H1 (cell line): ENCODE results near the gene LTF. TPM values are rescaled to one million over a fixed set of nuclear protein-coding genes. Genes with fewer than 3 reads are reported as not detected.

Experiments used
- CTCF ChIA-PET: fragments of 300-600 bp; sonication (Branson Sonifier 250); formaldehyde crosslinking; loops from one replicate; lab custom pipeline; 2021; ENCODE audit not compliant: partially characterized antibody; lab: Charles Lee
- POLR2A ChIA-PET: fragments of 300-600 bp; sonication (Branson Sonifier 250); formaldehyde crosslinking; loops from one replicate; lab custom pipeline; 2021; ENCODE audit warnings: inconsistent platforms; ENCODE audit not compliant: partially characterized antibody; lab: Charles Lee
- DNase-seq, 2 experiments: peaks; one replicate each; pipeline versions ENCODE4 v3.0.0 to v3.0.0-alpha.2; 2010 to 2022; ENCODE audit warnings: low spot score in 2 of 2, low read depth in 1 of 2, mixed read lengths in 1 of 2
- FAIRE-seq: peaks from 2 replicates; lab custom pipeline; 2011; peaks lifted over from hg19 to GRCh38; lab: Jason Lieb, UNC
- H2AFZ ChIP-seq: 2 replicates; pipeline ENCODE4 v1.8.1; 2012; ENCODE audit warnings: low read length, inconsistent platforms
- H2AK5ac ChIP-seq: 2 replicates; pipeline ENCODE4 v1.6.1; 2013; ENCODE audit warnings: low read depth, low read length
- H2BK120ac ChIP-seq: replicated peaks from 2 replicates; pipeline ENCODE3; 2013; ENCODE audit warnings: low read depth, low read length, inconsistent platforms
- H2BK12ac ChIP-seq: 2 replicates; pipeline ENCODE4 v1.6.1; 2013; ENCODE audit warnings: low read depth, low read length
- H2BK15ac ChIP-seq: 2 replicates; pipeline ENCODE4 v1.6.1; 2013; ENCODE audit warnings: low read length
- H2BK20ac ChIP-seq: 2 replicates; pipeline ENCODE4 v1.6.1; 2013; ENCODE audit warnings: low read length
- H2BK5ac ChIP-seq: 2 replicates; pipeline ENCODE4 v1.6.1; 2013; ENCODE audit warnings: low read depth, low read length
- H3K14ac ChIP-seq: 2 replicates; pipeline ENCODE4 v1.6.1; 2013; ENCODE audit warnings: inconsistent platforms; ENCODE audit not compliant: insufficient read length
- H3K18ac ChIP-seq: 2 replicates; pipeline ENCODE4 v1.6.1; 2013; ENCODE audit warnings: low read length; ENCODE audit errors: extremely low read depth
- H3K23ac ChIP-seq: 2 replicates; pipeline ENCODE4 v1.6.1; 2013; ENCODE audit warnings: inconsistent platforms; ENCODE audit not compliant: insufficient read length
- H3K23me2 ChIP-seq: 2 replicates; pipeline ENCODE4 v1.6.1; 2013; ENCODE audit warnings: low read depth, low read length
- H3K27ac ChIP-seq: 2 replicates; pipeline ENCODE4 v1.6.1; 2011; ENCODE audit warnings: low read depth, low read length, inconsistent platforms
- H3K27me3 ChIP-seq, 4 experiments: replicated peaks in 1 of 4; 1 replicate in 1 of 4; 2 replicates in 3 of 4; pipeline versions ENCODE4 v1.6.1 to v1.8.1; 2011 to 2013; ENCODE audit warnings: low read length in 3 of 4, mild to moderate bottlenecking in 3 of 4, inconsistent platforms in 2 of 4, mixed read lengths in 2 of 4, moderate library complexity in 1 of 4; ENCODE audit not compliant: control insufficient read depth in 3 of 4, insufficient read depth in 3 of 4; ENCODE audit errors: extremely low read depth in 1 of 4
- H3K36me3 ChIP-seq, 4 experiments: 2 replicates each; pipeline versions ENCODE4 v1.6.1 to v1.8.1; 2011 to 2013; ENCODE audit warnings: mild to moderate bottlenecking in 4 of 4, low read length in 3 of 4, moderate library complexity in 2 of 4, control low read depth in 1 of 4, inconsistent platforms in 1 of 4; ENCODE audit not compliant: insufficient read depth in 4 of 4, control insufficient read depth in 2 of 4
- H3K4ac ChIP-seq: replicated peaks from 2 replicates; pipeline ENCODE3; 2013; ENCODE audit warnings: low read length, low read depth, mixed read lengths, inconsistent platforms; ENCODE audit not compliant: insufficient read length
- H3K4me1 ChIP-seq, 4 experiments: replicated peaks in 1 of 4; 1 replicate in 1 of 4; 2 replicates in 3 of 4; pipeline versions ENCODE4 v1.6.1 to v1.8.1; 2011 to 2013; ENCODE audit warnings: low read length in 3 of 4, inconsistent platforms in 2 of 4, mixed read lengths in 1 of 4; ENCODE audit not compliant: insufficient read depth in 4 of 4, control insufficient read depth in 3 of 4
- H3K4me2 ChIP-seq, 2 experiments: 2 replicates each; pipeline versions ENCODE4 v1.6.1 to v1.8.1; 2011 to 2013; ENCODE audit warnings: low read depth in 2 of 2, low read length in 2 of 2, control low read depth in 1 of 2, inconsistent platforms in 1 of 2, mild to moderate bottlenecking in 1 of 2; ENCODE audit not compliant: insufficient read depth in 1 of 2
- H3K4me3 ChIP-seq, 4 experiments: fragments of 200-600, 300-600 bp in 1 of 4; sonication (generic), shearing (Covaris generic), sonication (Bioruptor Twin) in 1 of 4; 2 replicates each; pipeline versions ENCODE4 v1.5.1 to v1.8.1; 2011 to 2016; ENCODE audit warnings: low read length in 4 of 4, low read depth in 3 of 4, control low read depth in 2 of 4, inconsistent platforms in 2 of 4, mild to moderate bottlenecking in 2 of 4, mixed read lengths in 1 of 4, moderate library complexity in 1 of 4; ENCODE audit not compliant: insufficient read depth in 2 of 4; ENCODE audit errors: extremely low read depth in 1 of 4
- H3K56ac ChIP-seq: replicated peaks from 2 replicates; pipeline ENCODE3; 2013; ENCODE audit warnings: low read depth, mild to moderate bottlenecking, mixed read lengths, low read length, inconsistent platforms; ENCODE audit not compliant: insufficient read length
- H3K79me1 ChIP-seq: 2 replicates; pipeline ENCODE4 v1.6.1; 2013; ENCODE audit warnings: low read depth, low read length, control low read depth
- H3K79me2 ChIP-seq, 2 experiments: 2 replicates each; pipeline versions ENCODE4 v1.6.1 to v1.8.1; 2012 to 2013; ENCODE audit warnings: low read length in 2 of 2, mild to moderate bottlenecking in 2 of 2, inconsistent platforms in 1 of 2; ENCODE audit not compliant: insufficient read depth in 2 of 2, control insufficient read depth in 1 of 2
- H3K9ac ChIP-seq, 4 experiments: replicated peaks in 1 of 4; 1 replicate in 1 of 4; 2 replicates in 3 of 4; pipeline versions ENCODE4 v1.6.1 to v1.8.1; 2011 to 2013; ENCODE audit warnings: low read depth in 3 of 4, low read length in 3 of 4, control low read depth in 2 of 4, mild to moderate bottlenecking in 2 of 4, moderate library complexity in 2 of 4, inconsistent platforms in 1 of 4; ENCODE audit errors: extremely low read depth in 1 of 4
- H3K9me3 ChIP-seq, 2 experiments: 2 replicates each; pipeline versions ENCODE4 v1.6.1 to v1.8.1; 2012 to 2013; ENCODE audit warnings: mild to moderate bottlenecking in 2 of 2, moderate library complexity in 2 of 2, control low read depth in 1 of 2, inconsistent platforms in 1 of 2, low read depth in 1 of 2, low read length in 1 of 2, mixed read lengths in 1 of 2; ENCODE audit not compliant: insufficient read depth in 2 of 2
- H4K20me1 ChIP-seq, 2 experiments: replicated peaks in 1 of 2; 2 replicates each; pipeline versions ENCODE3 to v1.8.1; 2011 to 2013; ENCODE audit warnings: inconsistent platforms in 2 of 2, low read length in 2 of 2, mild to moderate bottlenecking in 1 of 2; ENCODE audit not compliant: insufficient read depth in 2 of 2, control insufficient read depth in 1 of 2
- H4K5ac ChIP-seq: 2 replicates; pipeline ENCODE4 v1.6.1; 2013; ENCODE audit warnings: low read length, low read depth, mixed read lengths, inconsistent platforms; ENCODE audit not compliant: insufficient read length
- H4K8ac ChIP-seq: 2 replicates; pipeline ENCODE4 v1.8.0; 2013; ENCODE audit warnings: mild to moderate bottlenecking, moderate library complexity, low read length, inconsistent platforms; ENCODE audit not compliant: insufficient read depth; ENCODE audit errors: extremely low read depth
- H4K91ac ChIP-seq: replicated peaks from 2 replicates; pipeline ENCODE3; 2013; ENCODE audit warnings: low read length, mixed read lengths, inconsistent platforms; ENCODE audit not compliant: insufficient read length
- ASH2L ChIP-seq: fragments of 200-600, 300-600 bp; sonication (generic); IDR thresholded peaks from one replicate; pipeline ENCODE4 v1.7.1; 2017; ENCODE audit warnings: low read length
- BCL11A ChIP-seq, 2 experiments: IDR thresholded peaks; one replicate each; pipeline ENCODE4 v1.6.1; 2011; ENCODE audit warnings: low read depth in 2 of 2, low read length in 2 of 2, mild to moderate bottlenecking in 2 of 2
- CTCF ChIP-seq, 3 experiments: IDR thresholded peaks; 1 replicate in 2 of 3; 2 replicates in 1 of 3; pipeline versions ENCODE4 v1.5.1 to v1.6.1; 2011; ENCODE audit warnings: low read length in 3 of 3, mild to moderate bottlenecking in 3 of 3, inconsistent platforms in 2 of 3, low read depth in 1 of 3, moderate library complexity in 1 of 3; ENCODE audit not compliant: insufficient read depth in 1 of 3; ENCODE audit errors: control extremely low read depth in 1 of 3
- GABPA ChIP-seq: IDR thresholded peaks from 2 replicates; pipeline ENCODE4 v1.6.1; 2011; ENCODE audit warnings: mild to moderate bottlenecking, low read length, moderate library complexity, borderline replicate concordance; ENCODE audit not compliant: insufficient read depth
- GTF2F1 ChIP-seq: IDR thresholded peaks from 2 replicates; pipeline ENCODE4 v1.6.1; 2012; ENCODE audit warnings: low read depth, low read length, improper control_type of control experiment, borderline replicate concordance
- KDM1A ChIP-seq: fragments of 200-600, 300-600 bp; sonication (generic); IDR thresholded peaks from 2 replicates; pipeline ENCODE4 v1.7.1; 2016; ENCODE audit warnings: mild to moderate bottlenecking, low read length, borderline replicate concordance
- NRF1 ChIP-seq: IDR thresholded peaks from 2 replicates; pipeline ENCODE4 v1.6.1; 2011; ENCODE audit warnings: mild to moderate bottlenecking, low read depth, low read length, improper control_type of control experiment
- POLR2A ChIP-seq, 2 experiments: IDR thresholded peaks; 1 replicate in 1 of 2; 2 replicates in 1 of 2; pipeline ENCODE4 v1.6.1; 2011; ENCODE audit warnings: low read depth in 2 of 2, low read length in 2 of 2, mild to moderate bottlenecking in 2 of 2; ENCODE audit errors: control extremely low read depth in 1 of 2
- POLR2AphosphoS5 ChIP-seq: IDR thresholded peaks from 2 replicates; pipeline ENCODE4 v1.6.1; 2011; ENCODE audit warnings: low read depth, low read length
- RNF2 ChIP-seq: fragments of 200-900, 300-1000 bp; sonication (generic); IDR thresholded peaks from 2 replicates; pipeline ENCODE4 v1.7.1; 2016; ENCODE audit warnings: borderline replicate concordance, low read depth, mild to moderate bottlenecking, antibody characterized with exemption, low read length; ENCODE audit not compliant: poor library complexity, severe bottlenecking; ENCODE audit errors: missing control alignments
- SP1 ChIP-seq: IDR thresholded peaks from 2 replicates; pipeline ENCODE4 v1.6.1; 2011; ENCODE audit warnings: low read depth, low read length
- TAF1 ChIP-seq: IDR thresholded peaks from 2 replicates; pipeline ENCODE4 v1.6.1; 2011; ENCODE audit warnings: mild to moderate bottlenecking, low read depth, low read length
- YY1 ChIP-seq: IDR thresholded peaks from 2 replicates; pipeline ENCODE4 v1.6.1; 2011; ENCODE audit warnings: low read depth, mild to moderate bottlenecking, low read length
- WGBS, 2 experiments: shearing (Covaris generic) in 1 of 2; methylation state at CpG; one replicate each; pipeline versions ENCODE4 v1.1.6 to v1.1.7; 2013 to 2015; ENCODE audit warnings: low lambda C conversion rate in 2 of 2, mixed read lengths in 2 of 2, inconsistent platforms in 1 of 2, low coverage in 1 of 2, missing lambda C conversion rate in 1 of 2; ENCODE audit not compliant: insufficient replicate concordance in 2 of 2, insufficient coverage in 1 of 2, insufficient read length in 1 of 2; ENCODE audit errors: extremely low coverage in 1 of 2, missing lambda C conversion rate in 1 of 2; 5-methylcytosine and 5-hydroxymethylcytosine counted together
- polyA plus RNA-seq, 7 experiments: library from polyadenylated mRNA; depleted of rRNA in 3 of 7; stranded (reverse) in 5 of 7; unstranded in 2 of 7; fragments of >200 nt in 5 of 7; fragments of 200-250 nt in 2 of 7; gene quantifications; 1 replicate in 5 of 7; 2 replicates in 1 of 7; 4 replicates in 1 of 7; pipeline versions ENCODE4 v1.2.1 to v1.2.3, GENCODE V29; 2011 to 2013; ENCODE audit warnings: missing spikeins in 2 of 7, mixed read lengths in 2 of 7
- total RNA-seq: library from RNA; stranded (reverse); fragmentation: NEBNext Ultra II Directional; extraction: Animal tissue kit (Norgen Biotek cat#: 25700); gene quantifications from 2 replicates; pipeline ENCODE4 v1.2.1, GENCODE V29; 2021

Gene LTF
- total and polyA plus RNA-seq, 2 of the 8 experiments (the other 6 are each of a cell fraction or from before 2014, with no cell fraction given): 0.23 to 0.99 TPM

GRCh38 chr3:46420931-46421330 is 43.8 kb downstream of the LTF start:
- CTCF ChIA-PET: interaction anchor here (1.8 kb wide), 1 partner anchor 206 kb away, joined by 4 read pairs; no protein-coding TSS in a partner anchor
- H2AFZ ChIP-seq: no peak overlapping the region
- TF ChIP-seq TAF1 (no peak), CTCF (IDR thresholded peaks at IDR 0.05; ENCODE audit: control extremely low read depth in 1 of 3, insufficient read depth in 1 of 3, low read depth in 1 of 3, low read length in 3 of 3) (no peak), SP1 (no peak), POLR2A (IDR thresholded peaks at IDR 0.05; ENCODE audit: control extremely low read depth in 1 of 2, low read depth in 2 of 2, low read length in 2 of 2) (no peak), YY1 (no peak), GTF2F1 (no peak), NRF1 (no peak), GABPA (no peak), RNF2 (no peak), POLR2AphosphoS5 (no peak), KDM1A (no peak), ASH2L (no peak), BCL11A (IDR thresholded peaks at IDR 0.05; ENCODE audit: low read depth in 2 of 2, low read length in 2 of 2) (no peak)

More at GRCh38 chr3:46420931-46421330, 43.8 kb downstream of the LTF start:
- H2BK12ac ChIP-seq: no peak overlapping the region
- no peaks in the 10 kb centered on the region for H3K27me3 ChIP-seq
- no peak overlapping the region for H3K23ac ChIP-seq
- H3K18ac ChIP-seq: no peak overlapping the region
- H3K14ac ChIP-seq: no peak overlapping the region
- H2AK5ac ChIP-seq: no peak overlapping the region
- H3K4me1 ChIP-seq: peaks cover 0 to 6% (median 5%) of the 10 kb centered on the region in 4 experiments; a peak in 4 of 7 replicates
- no peak overlapping the region for H4K91ac ChIP-seq
- H4K5ac ChIP-seq: no peak overlapping the region
- H3K4me2 ChIP-seq: no peak overlapping the region
- no peak for FAIRE-seq
- H3K4me3 ChIP-seq: no peak overlapping the region
- H3K36me3 ChIP-seq: no peaks in the 10 kb centered on the region
- H3K56ac ChIP-seq: no peak overlapping the region
- H3K23me2 ChIP-seq: no peaks in the 10 kb centered on the region
- 78% methylated on average over 2 of the region's 2 CpGs; no CpG with 5 or more reads in 1 of the 2 experiments for WGBS, 2 experiments
- H3K79me1 ChIP-seq: no peaks in the 10 kb centered on the region
- no peaks in the 10 kb centered on the region for H3K9me3 ChIP-seq
- no peak overlapping the region for H3K4ac ChIP-seq
- no peak for DNase-seq
- no peak overlapping the region for H3K27ac ChIP-seq
- H3K9ac ChIP-seq: no peak overlapping the region
- POLR2A ChIA-PET: no interaction called here
- no peak overlapping the region for H2BK5ac ChIP-seq
- no peak overlapping the region for H4K8ac ChIP-seq
- no peak overlapping the region for H2BK120ac ChIP-seq
- no peak overlapping the region for H2BK20ac ChIP-seq
- no peaks in the 10 kb centered on the region for H3K79me2 ChIP-seq
- H2BK15ac ChIP-seq: no peak overlapping the region
- no peaks in the 10 kb centered on the region for H4K20me1 ChIP-seq
